Heart left ventricle (tissue), 13 donors: Measurements from ENCODE around the gene NCR3LG1.

Source experiments
- POLR2A ChIP-seq, 2 donors: fragments of 450-650 bp; IDR thresholded peaks; one replicate each; pipeline ENCODE4 v1.6.1; 2017; ENCODE audit warnings: antibody characterized with exemption in 2 of 2, mild to moderate bottlenecking in 2 of 2, moderate library complexity in 2 of 2
- TF ChIP-seq, protein P1 (sequence below), 12 donors: fragments of 200-600 bp; sonication (generic) in 4 of 12; IDR thresholded peaks; one replicate each; pipeline versions ENCODE4 v1.5.0 to v1.8.0; 2018 to 2022; ENCODE audit warnings: antibody characterized with exemption in 12 of 12, mild to moderate bottlenecking in 5 of 12
- donor health status: ischemic (EF 13 %, LVEDD 7.1; RV severe dilation, severe dysfunction).
- donor health status: DM: no; HTN: yes; CAD: no.
- donor health status: DM: no; HTN: no; CAD: no.
- donor health status: ischemic (EF 25% LVEDD 6.9; RV normal size, moderate dysfunction).
- donor health status: ischemic (EF 25% LVEDD 5.7; RV mildly dilated, moderate dysfunction).
- donor health status: ischemic (EF 35%, LVEDD 5.7; RV mildly dilated, moderate dysfunction).
- donor health status: nonischemic (EF 11% LVEDD 7.7; RV severe dilation, severe dysfunction).
- donor health status: DM: yes; HTN: yes; CAD: no.
- donor health status: PGD.
- donor health status: ischemic (EF 29% LVEDD 5.4; RV normal size, mild dysfunction).
- donor health status: nonischemic (EF 23%, LVEDD 6.1; RV moderate dilation, normal function).

DNA sequence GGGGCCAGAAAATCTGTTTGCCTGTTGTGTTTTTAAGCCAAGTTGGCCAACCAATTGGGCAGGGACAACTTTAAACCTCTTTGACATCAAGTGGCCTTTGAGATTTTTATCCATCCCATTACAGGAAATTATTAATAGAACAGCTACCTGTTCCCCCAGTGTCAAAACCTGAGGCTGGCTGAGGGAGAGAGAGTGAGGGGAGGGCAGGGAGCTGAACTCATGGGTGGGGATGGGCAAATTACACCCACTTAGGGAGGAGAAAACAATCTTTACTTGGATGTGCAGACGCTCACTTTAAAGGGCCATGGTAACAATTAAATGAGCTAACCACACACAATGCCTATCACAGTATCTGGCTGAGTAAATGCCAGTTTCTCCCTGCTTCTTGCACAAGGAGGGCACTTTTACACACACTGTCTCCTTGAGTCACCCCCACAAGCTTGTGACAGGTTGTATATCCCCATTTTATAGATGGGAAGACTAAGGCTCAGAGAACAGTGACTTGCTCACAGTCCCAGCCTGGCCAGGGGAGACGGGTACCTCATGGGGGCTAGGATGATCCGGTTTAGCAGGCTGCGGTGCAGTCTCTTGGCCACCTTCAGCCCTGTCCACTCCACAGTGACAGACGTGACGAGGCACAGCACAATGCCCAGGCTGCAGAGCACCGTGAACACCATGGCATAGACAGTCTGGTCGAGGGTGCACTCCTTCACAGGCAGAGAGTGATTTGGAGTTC is 54.6 kb downstream of the NCR3LG1 start:
- TF ChIP-seq POLR2A (IDR thresholded peaks at IDR 0.05): no peak
- TF ChIP-seq, protein P1, sequence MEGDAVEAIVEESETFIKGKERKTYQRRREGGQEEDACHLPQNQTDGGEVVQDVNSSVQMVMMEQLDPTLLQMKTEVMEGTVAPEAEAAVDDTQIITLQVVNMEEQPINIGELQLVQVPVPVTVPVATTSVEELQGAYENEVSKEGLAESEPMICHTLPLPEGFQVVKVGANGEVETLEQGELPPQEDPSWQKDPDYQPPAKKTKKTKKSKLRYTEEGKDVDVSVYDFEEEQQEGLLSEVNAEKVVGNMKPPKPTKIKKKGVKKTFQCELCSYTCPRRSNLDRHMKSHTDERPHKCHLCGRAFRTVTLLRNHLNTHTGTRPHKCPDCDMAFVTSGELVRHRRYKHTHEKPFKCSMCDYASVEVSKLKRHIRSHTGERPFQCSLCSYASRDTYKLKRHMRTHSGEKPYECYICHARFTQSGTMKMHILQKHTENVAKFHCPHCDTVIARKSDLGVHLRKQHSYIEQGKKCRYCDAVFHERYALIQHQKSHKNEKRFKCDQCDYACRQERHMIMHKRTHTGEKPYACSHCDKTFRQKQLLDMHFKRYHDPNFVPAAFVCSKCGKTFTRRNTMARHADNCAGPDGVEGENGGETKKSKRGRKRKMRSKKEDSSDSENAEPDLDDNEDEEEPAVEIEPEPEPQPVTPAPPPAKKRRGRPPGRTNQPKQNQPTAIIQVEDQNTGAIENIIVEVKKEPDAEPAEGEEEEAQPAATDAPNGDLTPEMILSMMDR (IDR thresholded peaks at IDR 0.05): no peak
